GM12873 (cell line): ENCODE measurements around the gene IRS4.

ENCODE experiments used
- TF ChIP-seq, protein P1 (sequence below): IDR thresholded peaks from 2 replicates; pipeline ENCODE4 v1.5.1; 2012; ENCODE audit warnings: low read depth, mild to moderate bottlenecking, moderate library complexity, low read length, control low read depth; ENCODE audit not compliant: insufficient read depth; ENCODE audit errors: missing control alignments

Gene IRS4

DNA sequence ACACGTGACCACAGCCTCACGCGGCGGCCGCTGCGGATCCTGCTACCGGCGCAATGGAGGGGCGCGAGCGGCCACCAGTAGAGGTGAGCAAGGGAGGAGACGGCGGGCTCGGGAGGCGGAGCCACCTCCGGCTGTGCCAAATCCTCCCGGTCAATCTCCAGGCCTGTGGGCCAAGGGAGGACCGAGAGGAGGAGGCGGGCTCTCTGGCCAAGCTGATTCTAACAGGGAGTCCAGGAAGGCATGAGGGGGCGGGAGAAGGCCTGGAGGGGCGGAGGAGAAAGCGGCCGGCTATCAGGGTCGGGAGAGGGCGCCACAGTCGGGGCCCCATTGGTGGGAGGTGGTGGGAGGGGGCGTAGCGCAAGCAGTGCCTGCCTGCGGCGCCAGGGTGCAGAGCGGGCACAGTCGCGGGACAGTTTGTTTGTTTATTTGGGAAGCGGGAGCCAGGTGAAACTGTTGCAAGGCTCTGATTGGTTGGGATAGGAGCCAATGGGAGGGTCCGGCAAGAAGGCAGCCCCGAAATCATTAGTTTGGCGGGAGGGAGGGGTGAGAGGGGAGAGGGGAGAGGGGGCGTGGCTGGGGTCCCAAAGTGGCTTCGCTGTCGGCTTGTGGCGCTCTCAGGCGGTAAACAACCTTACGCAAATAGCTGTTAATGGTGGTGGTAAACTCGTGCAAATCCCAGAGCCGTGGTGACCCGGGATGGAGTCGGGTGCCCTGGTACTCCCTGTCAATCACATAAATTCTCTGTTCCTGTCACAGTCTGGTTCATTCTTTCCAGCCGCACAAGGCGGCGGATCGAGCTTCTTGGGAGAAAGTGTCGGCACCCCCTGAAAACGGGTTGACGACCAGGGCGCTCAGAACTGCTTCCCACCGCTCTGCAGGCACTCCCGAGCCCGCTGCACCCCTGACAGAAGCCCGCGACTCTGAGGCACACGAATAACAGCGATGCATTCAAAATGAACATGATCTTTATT, at the start of gene IRS4:
TSS of gene IRS4 (minus strand) at position 55 of the 971 bp plus-strand sequence.
- TF ChIP-seq, protein P1, sequence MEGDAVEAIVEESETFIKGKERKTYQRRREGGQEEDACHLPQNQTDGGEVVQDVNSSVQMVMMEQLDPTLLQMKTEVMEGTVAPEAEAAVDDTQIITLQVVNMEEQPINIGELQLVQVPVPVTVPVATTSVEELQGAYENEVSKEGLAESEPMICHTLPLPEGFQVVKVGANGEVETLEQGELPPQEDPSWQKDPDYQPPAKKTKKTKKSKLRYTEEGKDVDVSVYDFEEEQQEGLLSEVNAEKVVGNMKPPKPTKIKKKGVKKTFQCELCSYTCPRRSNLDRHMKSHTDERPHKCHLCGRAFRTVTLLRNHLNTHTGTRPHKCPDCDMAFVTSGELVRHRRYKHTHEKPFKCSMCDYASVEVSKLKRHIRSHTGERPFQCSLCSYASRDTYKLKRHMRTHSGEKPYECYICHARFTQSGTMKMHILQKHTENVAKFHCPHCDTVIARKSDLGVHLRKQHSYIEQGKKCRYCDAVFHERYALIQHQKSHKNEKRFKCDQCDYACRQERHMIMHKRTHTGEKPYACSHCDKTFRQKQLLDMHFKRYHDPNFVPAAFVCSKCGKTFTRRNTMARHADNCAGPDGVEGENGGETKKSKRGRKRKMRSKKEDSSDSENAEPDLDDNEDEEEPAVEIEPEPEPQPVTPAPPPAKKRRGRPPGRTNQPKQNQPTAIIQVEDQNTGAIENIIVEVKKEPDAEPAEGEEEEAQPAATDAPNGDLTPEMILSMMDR = no peak

DNA sequence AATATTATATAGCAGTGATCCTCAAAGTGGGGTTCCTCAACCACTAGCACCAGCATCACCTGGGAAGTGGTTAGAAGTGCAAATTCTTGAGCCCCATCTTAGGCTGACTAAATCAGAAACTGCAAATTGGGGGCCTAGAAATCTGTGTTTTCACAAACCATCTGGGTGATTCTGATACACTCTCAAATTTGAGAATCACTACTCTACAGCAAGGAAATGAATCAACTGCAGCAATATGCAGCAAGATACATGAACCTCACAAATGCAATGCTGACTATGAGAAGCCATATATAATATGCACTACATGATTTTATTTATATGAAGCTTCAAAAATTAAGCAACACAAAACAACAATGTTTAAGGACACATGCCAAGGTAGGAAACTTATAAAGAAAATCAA, 36.2 kb upstream of the IRS4 start:
- TF ChIP-seq, protein P1 = no peak

DNA sequence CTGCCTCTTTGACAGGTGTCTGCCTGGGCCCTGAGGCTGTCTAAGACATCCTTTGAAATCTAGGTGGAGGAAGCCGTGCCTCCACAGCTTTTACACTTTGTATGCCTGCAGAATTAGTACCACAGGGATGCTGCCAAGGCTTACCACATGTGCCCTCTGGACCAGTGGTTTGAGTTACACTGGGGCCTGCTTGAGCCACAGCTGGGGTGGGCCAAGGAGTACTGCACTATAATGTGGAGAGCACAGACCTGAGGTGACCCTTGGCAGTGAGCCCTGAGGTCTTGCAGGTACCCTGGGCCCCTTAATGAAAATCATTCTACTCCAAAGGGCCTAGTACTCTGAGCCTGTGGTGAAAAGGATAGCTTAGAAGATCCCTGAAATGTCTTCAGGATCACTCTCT, 27.2 kb upstream of the IRS4 start:
- TF ChIP-seq, protein P1 = no peak

DNA sequence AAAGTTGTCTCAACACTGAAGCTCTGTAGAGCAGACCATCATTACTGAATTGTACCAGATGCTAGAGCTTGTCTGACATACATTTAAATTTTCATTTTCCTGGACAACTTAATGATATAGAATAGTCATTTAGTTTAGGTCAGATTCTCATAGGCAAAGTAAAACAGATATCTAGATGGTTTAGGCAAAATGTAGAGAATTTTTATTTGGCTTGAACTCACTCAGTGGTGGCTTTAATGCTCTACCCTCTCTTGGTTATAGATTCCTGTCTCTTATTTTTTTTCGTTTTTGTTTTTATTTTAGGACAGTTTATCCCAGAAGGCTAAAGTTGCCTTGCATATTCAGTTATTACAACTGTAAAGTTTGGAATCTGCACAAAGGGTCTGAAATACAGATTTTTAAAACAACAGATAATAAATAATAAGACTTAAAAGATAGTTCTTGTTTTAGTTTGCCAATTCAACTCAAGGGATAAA, 4.0 kb upstream of the IRS4 start:
- TF ChIP-seq, protein P1 = no peak

DNA sequence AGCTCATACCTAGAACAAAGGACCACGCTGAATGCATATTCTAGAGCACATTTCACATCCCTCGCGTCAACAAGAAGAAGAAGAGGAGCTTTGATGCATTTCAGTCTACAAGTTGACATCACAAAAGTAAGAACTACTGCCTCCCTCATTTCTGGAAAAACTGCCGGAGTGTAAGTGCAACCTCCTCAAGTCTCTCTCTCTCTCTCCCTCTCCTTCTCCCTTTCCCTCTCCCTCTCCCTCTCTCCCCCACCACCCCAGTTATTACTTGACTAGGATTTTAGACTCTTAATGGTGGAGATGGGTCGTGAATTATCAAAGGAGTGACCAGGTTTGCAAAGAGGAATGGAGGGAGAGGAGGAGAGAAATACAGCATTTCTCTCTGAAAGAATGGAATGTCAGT, 1.4 kb upstream of the IRS4 start:
- TF ChIP-seq, protein P1 = no peak

DNA sequence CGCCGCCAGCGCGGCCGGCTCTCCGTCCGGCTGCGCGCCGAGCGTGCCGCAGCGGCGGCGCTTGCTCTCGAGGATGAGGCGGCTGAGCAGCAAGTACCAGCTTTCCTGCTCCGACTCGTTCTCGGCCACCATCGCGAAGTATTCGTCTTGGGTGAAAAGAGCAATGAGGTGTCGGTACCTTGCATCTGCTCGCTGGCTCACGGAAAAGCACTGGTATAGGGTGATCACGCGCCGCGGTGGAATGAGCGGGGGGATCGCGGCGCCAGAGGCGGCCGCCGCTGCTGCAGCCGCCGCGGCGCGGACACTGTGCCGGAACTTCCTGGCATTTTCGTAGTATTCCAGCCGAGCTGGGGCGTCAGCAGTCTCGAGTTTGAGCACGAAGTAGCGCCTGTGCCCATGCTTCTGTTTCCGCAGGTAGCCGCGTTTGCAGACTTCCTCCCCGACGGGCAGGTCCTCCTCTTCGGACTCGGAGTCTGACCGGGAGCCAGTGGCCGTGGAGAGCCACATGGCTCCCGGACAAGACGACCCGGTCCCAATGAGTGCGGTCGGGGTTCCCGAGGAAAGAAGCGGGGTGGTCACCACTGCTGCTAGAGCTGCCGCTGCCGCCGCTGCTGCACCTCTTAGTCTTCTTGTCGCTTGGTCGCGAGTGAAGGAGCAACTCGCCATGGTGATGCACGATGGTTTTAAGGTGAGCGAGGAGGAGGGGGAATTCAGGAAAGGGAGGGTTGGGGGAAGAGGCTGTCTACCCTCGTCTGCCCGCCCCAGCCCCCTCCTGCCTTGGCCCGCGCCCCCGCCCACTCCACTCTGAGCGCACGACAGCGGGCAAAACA, 469 bp downstream of the IRS4 start:
- TF ChIP-seq, protein P1 = no peak
